ENCODE data around the gene MEIOB.

MEIOB gene

DNA sequence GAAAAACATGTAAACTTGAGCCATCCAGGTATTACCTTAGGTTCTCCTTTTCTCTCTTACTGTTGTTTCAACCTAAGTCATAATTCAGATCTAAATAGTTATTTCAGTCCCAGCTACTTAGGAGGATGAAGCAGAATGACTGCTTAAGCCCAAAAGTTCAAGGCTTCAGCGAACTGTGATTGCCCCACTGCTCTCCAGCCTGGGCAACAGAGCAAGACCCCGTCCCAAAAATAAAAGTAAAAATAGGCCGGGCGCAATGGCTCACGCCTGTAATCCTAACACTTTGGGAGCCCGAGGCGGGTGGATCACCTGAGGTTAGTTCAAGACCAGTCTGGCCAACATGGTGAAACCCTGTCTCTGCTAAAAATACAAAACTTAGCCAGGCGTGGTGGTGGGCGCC lies 9.6 kb downstream of the MEIOB start:
- DNase-seq (ENCODE audit: insufficient read length, low spot score) = no peak
- TF ChIP-seq SPI1 (IDR thresholded peaks at IDR 0.05; ENCODE audit: low read depth, low read length) = no peak
- TF ChIP-seq TAF1 (IDR thresholded peaks at IDR 0.05; ENCODE audit: low read depth, low read length) = no peak
- TF ChIP-seq PAX5 (IDR thresholded peaks at IDR 0.05; ENCODE audit: insufficient read depth, low read length, severe bottlenecking) = no peak
- no peak for TF ChIP-seq POLR2AphosphoS5 (IDR thresholded peaks at IDR 0.05; ENCODE audit: low read depth, low read length)
- no peak for TF ChIP-seq POLR2A (IDR thresholded peaks at IDR 0.05; ENCODE audit: low read depth, low read length)
- no peak for TF ChIP-seq POU2F2 (IDR thresholded peaks at IDR 0.05; ENCODE audit: low read depth, low read length)
- no peak for FAIRE-seq

DNA sequence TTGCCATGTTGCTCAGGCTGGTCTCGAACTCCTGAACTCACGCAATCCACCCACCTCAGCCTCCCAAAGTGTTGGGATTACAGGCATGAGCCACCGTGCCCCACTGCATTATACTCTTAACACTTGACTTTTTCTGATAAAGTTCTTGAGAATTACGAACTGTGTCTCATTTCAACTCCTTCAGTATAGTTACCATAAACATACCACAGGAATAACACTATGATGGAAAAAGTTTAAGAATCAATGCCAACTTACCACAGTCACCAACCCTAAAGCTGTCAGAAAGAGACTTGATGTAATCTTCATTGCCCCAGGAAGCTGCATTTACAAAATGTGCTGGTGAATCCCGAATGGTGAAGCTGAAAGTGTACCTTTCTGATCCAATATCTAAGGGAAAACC lies 10.2 kb downstream of the MEIOB start:
- no peak for TF ChIP-seq SPI1 (IDR thresholded peaks at IDR 0.05; ENCODE audit: low read depth, low read length)
- no peak for TF ChIP-seq PAX5 (IDR thresholded peaks at IDR 0.05; ENCODE audit: insufficient read depth, low read length, severe bottlenecking)
- TF ChIP-seq POLR2AphosphoS5 (IDR thresholded peaks at IDR 0.05; ENCODE audit: low read depth, low read length) = no peak
- TF ChIP-seq TAF1 (IDR thresholded peaks at IDR 0.05; ENCODE audit: low read depth, low read length) = no peak
- TF ChIP-seq POLR2A (IDR thresholded peaks at IDR 0.05; ENCODE audit: low read depth, low read length) = no peak
- no peak for TF ChIP-seq POU2F2 (IDR thresholded peaks at IDR 0.05; ENCODE audit: low read depth, low read length)
- FAIRE-seq (no peak), DNase-seq (ENCODE audit: insufficient read length, low spot score) (no peak)

- DNase-seq (ENCODE audit: insufficient read length, low spot score) (no peak), FAIRE-seq (no peak)
- TF ChIP-seq PAX5 (IDR thresholded peaks at IDR 0.05; ENCODE audit: insufficient read depth, low read length, severe bottlenecking) = no peak
- TF ChIP-seq SPI1 (IDR thresholded peaks at IDR 0.05; ENCODE audit: low read depth, low read length) = no peak
- no peak for TF ChIP-seq POLR2AphosphoS5 (IDR thresholded peaks at IDR 0.05; ENCODE audit: low read depth, low read length)
- TF ChIP-seq POLR2A (IDR thresholded peaks at IDR 0.05; ENCODE audit: low read depth, low read length) = no peak
- no peak for TF ChIP-seq POU2F2 (IDR thresholded peaks at IDR 0.05; ENCODE audit: low read depth, low read length)
- no peak for TF ChIP-seq TAF1 (IDR thresholded peaks at IDR 0.05; ENCODE audit: low read depth, low read length)
Observed at GRCh38 chr16:1859650-1860049, 12.3 kb downstream of the MEIOB start.

- FAIRE-seq (no peak), DNase-seq (ENCODE audit: insufficient read length, low spot score) (no peak)
- TF ChIP-seq SPI1 (IDR thresholded peaks at IDR 0.05; ENCODE audit: low read depth, low read length) (no peak), POU2F2 (IDR thresholded peaks at IDR 0.05; ENCODE audit: low read depth, low read length) (no peak), POLR2A (IDR thresholded peaks at IDR 0.05; ENCODE audit: low read depth, low read length) (no peak), PAX5 (IDR thresholded peaks at IDR 0.05; ENCODE audit: insufficient read depth, low read length, severe bottlenecking) (no peak), TAF1 (IDR thresholded peaks at IDR 0.05; ENCODE audit: low read depth, low read length) (no peak), POLR2AphosphoS5 (IDR thresholded peaks at IDR 0.05; ENCODE audit: low read depth, low read length) (no peak)
Observed at GRCh38 chr16:1858189-1858865, 13.6 kb downstream of the MEIOB start.

DNA sequence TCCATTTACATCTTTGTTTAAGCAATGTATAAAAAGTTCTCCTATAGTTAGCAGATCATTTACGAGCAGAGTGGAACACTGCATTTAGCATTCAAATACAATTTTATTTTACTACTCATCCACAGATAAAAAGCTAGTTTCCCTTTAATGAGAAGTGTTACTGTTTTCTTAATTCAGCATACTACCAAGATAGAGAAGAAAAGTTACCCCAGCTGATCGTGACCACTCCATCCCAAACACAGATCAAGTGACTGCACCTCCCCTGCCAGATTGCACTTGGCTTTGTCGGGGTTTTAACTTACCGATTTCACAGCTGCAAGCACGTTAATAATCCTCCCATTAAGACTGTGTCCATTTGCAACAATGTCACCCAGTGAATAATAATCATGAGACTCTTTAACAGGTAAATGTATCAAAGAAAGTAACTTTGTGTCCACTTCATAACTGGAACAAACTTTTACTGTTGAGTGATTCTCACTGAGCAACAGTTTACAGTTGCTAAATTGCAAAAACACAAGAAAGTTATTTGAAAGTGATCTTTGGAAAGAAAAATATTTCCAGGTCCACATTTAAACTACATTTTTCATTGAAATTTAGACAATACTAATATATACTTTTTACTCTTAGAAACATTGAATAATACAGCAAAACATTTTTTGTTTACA lies 14.4 kb downstream of the MEIOB start:
- no peak for FAIRE-seq

GRCh38 chr16:1851793-1852192 lies 20.2 kb downstream of the MEIOB start:
- DNase-seq (ENCODE audit: insufficient read length, low spot score) = no peak
- no peak for TF ChIP-seq POU2F2 (IDR thresholded peaks at IDR 0.05; ENCODE audit: low read depth, low read length)
- TF ChIP-seq TAF1 (IDR thresholded peaks at IDR 0.05; ENCODE audit: low read depth, low read length) = no peak
- no peak for TF ChIP-seq POLR2AphosphoS5 (IDR thresholded peaks at IDR 0.05; ENCODE audit: low read depth, low read length)
- no peak for TF ChIP-seq POLR2A (IDR thresholded peaks at IDR 0.05; ENCODE audit: low read depth, low read length)
- no peak for FAIRE-seq

More for the DNA sequence above, 14.4 kb downstream of the MEIOB start:
- DNase-seq (ENCODE audit: insufficient read length, low spot score) = no peak
- TF ChIP-seq POU2F2 (IDR thresholded peaks at IDR 0.05; ENCODE audit: low read depth, low read length) (no peak), POLR2AphosphoS5 (IDR thresholded peaks at IDR 0.05; ENCODE audit: low read depth, low read length) (no peak), TAF1 (IDR thresholded peaks at IDR 0.05; ENCODE audit: low read depth, low read length) (no peak), PAX5 (IDR thresholded peaks at IDR 0.05; ENCODE audit: insufficient read depth, low read length, severe bottlenecking) (no peak), SPI1 (IDR thresholded peaks at IDR 0.05; ENCODE audit: low read depth, low read length) (no peak), POLR2A (IDR thresholded peaks at IDR 0.05; ENCODE audit: low read depth, low read length) (no peak)

DNA sequence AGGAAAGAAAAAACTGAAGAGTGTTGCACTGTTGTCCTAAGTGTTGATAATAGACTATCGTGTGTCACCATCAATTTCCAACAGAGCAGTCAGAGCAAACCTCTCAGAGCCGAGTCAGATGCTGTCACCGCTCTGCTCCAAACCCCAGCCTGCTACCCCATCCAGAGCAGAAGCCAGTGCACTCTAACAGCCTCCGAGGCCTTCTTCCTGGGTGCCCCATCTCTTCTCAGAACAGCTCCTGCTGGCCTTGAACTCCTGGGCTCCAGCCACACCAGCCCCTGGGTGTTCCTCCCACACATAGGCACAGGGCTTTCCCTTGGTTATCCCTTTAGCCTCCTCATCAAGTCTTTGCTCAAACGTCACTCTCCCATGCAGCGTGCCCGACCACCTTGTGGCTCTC lies 21.0 kb downstream of the MEIOB start:
- FAIRE-seq = no peak
- DNase-seq (ENCODE audit: insufficient read length, low spot score) = no peak
- no peak for TF ChIP-seq SPI1 (IDR thresholded peaks at IDR 0.05; ENCODE audit: low read depth, low read length)
- TF ChIP-seq PAX5 (IDR thresholded peaks at IDR 0.05; ENCODE audit: insufficient read depth, low read length, severe bottlenecking) = no peak
- TF ChIP-seq TAF1 (IDR thresholded peaks at IDR 0.05; ENCODE audit: low read depth, low read length) = no peak
- no peak for TF ChIP-seq POU2F2 (IDR thresholded peaks at IDR 0.05; ENCODE audit: low read depth, low read length)
- no peak for TF ChIP-seq POLR2AphosphoS5 (IDR thresholded peaks at IDR 0.05; ENCODE audit: low read depth, low read length)
- no peak for TF ChIP-seq POLR2A (IDR thresholded peaks at IDR 0.05; ENCODE audit: low read depth, low read length)

DNA sequence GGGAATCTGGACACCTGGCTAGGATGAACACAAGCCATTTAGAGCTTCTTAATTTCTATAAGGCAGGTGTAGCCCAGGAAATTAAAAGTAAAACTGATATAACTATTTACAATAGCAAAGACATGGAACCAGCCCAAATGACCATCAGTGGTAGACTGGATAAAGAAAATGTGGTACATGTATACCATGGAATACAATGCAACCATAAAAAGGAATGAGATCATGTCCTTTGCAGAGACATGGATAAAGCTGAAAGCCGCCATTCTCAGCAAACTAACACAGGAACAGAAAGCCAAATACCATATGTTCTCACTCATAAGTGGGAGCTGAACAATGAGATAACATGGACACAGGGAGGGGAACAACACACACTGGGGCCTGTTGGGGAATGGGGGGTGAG lies 25.5 kb downstream of the MEIOB start:
- FAIRE-seq = no peak
- TF ChIP-seq PAX5 (IDR thresholded peaks at IDR 0.05; ENCODE audit: insufficient read depth, low read length, severe bottlenecking) (no peak), POU2F2 (IDR thresholded peaks at IDR 0.05; ENCODE audit: low read depth, low read length) (no peak), POLR2AphosphoS5 (IDR thresholded peaks at IDR 0.05; ENCODE audit: low read depth, low read length) (no peak), TAF1 (IDR thresholded peaks at IDR 0.05; ENCODE audit: low read depth, low read length) (no peak), SPI1 (IDR thresholded peaks at IDR 0.05; ENCODE audit: low read depth, low read length) (no peak), POLR2A (IDR thresholded peaks at IDR 0.05; ENCODE audit: low read depth, low read length) (no peak)
- no peak for DNase-seq (ENCODE audit: insufficient read length, low spot score)

DNA sequence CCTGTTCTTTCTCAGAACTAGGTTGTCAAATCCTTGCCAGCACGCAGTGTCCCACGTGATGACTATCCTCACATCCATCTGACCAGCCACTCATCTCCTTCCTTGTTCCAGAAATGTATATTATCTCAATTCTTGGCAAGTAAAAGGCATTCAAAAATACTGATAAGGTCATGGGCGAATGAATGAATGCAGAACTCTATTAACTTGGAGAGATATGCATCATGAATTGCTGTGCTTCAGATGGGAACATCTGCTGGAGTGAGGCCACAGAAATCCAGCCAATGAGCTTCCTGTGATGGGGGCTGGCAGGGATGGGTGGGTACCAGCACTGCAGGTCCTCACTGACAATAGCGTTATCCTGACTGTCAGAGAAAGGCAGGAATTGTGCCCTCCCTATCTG lies 26.0 kb downstream of the MEIOB start:
- TF ChIP-seq SPI1 (IDR thresholded peaks at IDR 0.05; ENCODE audit: low read depth, low read length) = no peak
- TF ChIP-seq POLR2A (IDR thresholded peaks at IDR 0.05; ENCODE audit: low read depth, low read length) = no peak
- TF ChIP-seq PAX5 (IDR thresholded peaks at IDR 0.05; ENCODE audit: insufficient read depth, low read length, severe bottlenecking) = no peak
- TF ChIP-seq POU2F2 (IDR thresholded peaks at IDR 0.05; ENCODE audit: low read depth, low read length) = no peak
- TF ChIP-seq POLR2AphosphoS5 (IDR thresholded peaks at IDR 0.05; ENCODE audit: low read depth, low read length) = no peak
- TF ChIP-seq TAF1 (IDR thresholded peaks at IDR 0.05; ENCODE audit: low read depth, low read length) = no peak
- DNase-seq (ENCODE audit: insufficient read length, low spot score) = no peak
- no peak for FAIRE-seq
